Prostate gland (tissue), 2 donors: Measurements from ENCODE around the gene MEAK7. TPM values are rescaled to one million over a fixed set of nuclear protein-coding genes. Genes with fewer than 3 reads are reported as not detected.

ENCODE experiments used
- DNase-seq: peaks from one replicate; pipeline ENCODE4 v3.0.0-alpha.2; 2019; ENCODE audit warnings: low spot score
- H3K27ac ChIP-seq, 2 donors: fragments of 200-600 bp; sonication (generic); 2 replicates each; pipeline ENCODE4 v1.5.1; 2017 to 2019
- H3K27me3 ChIP-seq: fragments of 200-600 bp; sonication (generic); replicated peaks from 2 replicates; pipeline ENCODE4 v1.5.1; 2019; ENCODE audit not compliant: insufficient read depth
- H3K36me3 ChIP-seq, 2 donors: fragments of 200-600 bp; sonication (generic); 1 replicate in 1 of 2; 2 replicates in 1 of 2; pipeline versions ENCODE4 v1.5.1 to v1.8.1; 2017 to 2019
- H3K4me1 ChIP-seq: fragments of 200-600 bp; sonication (generic); replicated peaks from 2 replicates; pipeline ENCODE4 v1.5.1; 2019
- H3K4me3 ChIP-seq, 2 donors: fragments of 200-600 bp; sonication (generic); 2 replicates each; pipeline ENCODE4 v1.5.1; 2017 to 2019
- H3K9me3 ChIP-seq: fragments of 200-600 bp; sonication (generic); 2 replicates; pipeline ENCODE4 v1.5.1; 2017
- CTCF ChIP-seq, 4 experiments: fragments of 200-600 bp in 2 of 4; fragments of 450-650 bp in 2 of 4; sonication (generic) in 2 of 4; IDR thresholded peaks; 1 replicate in 3 of 4; 2 replicates in 1 of 4; pipeline ENCODE4 v1.5.1; 2016 to 2019; ENCODE audit warnings: antibody characterized with exemption in 4 of 4, mild to moderate bottlenecking in 2 of 4, moderate library complexity in 2 of 4
- POLR2A ChIP-seq: fragments of 450-650 bp; IDR thresholded peaks from one replicate; pipeline ENCODE4 v1.6.1; 2016; ENCODE audit warnings: antibody characterized with exemption, mild to moderate bottlenecking
- POLR2AphosphoS5 ChIP-seq: sonication (generic); formaldehyde crosslinking; IDR thresholded peaks from one replicate; pipeline ENCODE4 v1.6.1; 2017; ENCODE audit warnings: antibody characterized with exemption
- WGBS: methylation state at CpG from one replicate; pipeline ENCODE4 v1.1.5; 2018; 5-methylcytosine and 5-hydroxymethylcytosine counted together
- intact Hi-C: fragments of 100-400 bp; cut with DNase I; formaldehyde crosslinking; loops from one replicate; pipeline ENCODE4 v1.14.2; 2022
- total RNA-seq, 2 donors: library from RNA; depleted of rRNA; stranded (reverse); fragments of >200 nt; gene quantifications; one replicate each; pipeline ENCODE4 v1.1.0, GENCODE V29; 2016

MEAK7 gene
- total RNA-seq, 2 donors from 2014 or later, result 12.4 to 13.7 TPM

GRCh38 chr16:84548971-84549844, 44.7 kb upstream of the MEAK7 start:
- TF ChIP-seq CTCF (IDR thresholded peaks at IDR 0.05) (no peak), POLR2A (no peak), POLR2AphosphoS5 (peak; percentile 14)
- peak overlapping the region in 1 of 2 donors; percentile 30 for H3K27ac ChIP-seq
- intact Hi-C loops, result no loop called here

GRCh38 chr16:84548508-84548907, 44.0 kb upstream of the MEAK7 start:
- DNase-seq, result no peak
- Histone ChIP-seq H3K27ac (no peak overlapping the region), H3K9me3 (no peaks in the 10 kb centered on the region), H3K36me3 (no peaks in the 10 kb centered on the region), H3K27me3 (no peaks in the 10 kb centered on the region), H3K4me3 (no peak overlapping the region), H3K4me1 (no peaks in the 10 kb centered on the region)
- TF ChIP-seq CTCF (IDR thresholded peaks at IDR 0.05) (no peak), POLR2AphosphoS5 (no peak), POLR2A (no peak)
- intact Hi-C loops, result no loop called here
- 84% methylated on average over 8 of the region's 8 CpGs for WGBS

More at GRCh38 chr16:84548971-84549844, 44.7 kb upstream of the MEAK7 start:
- H3K4me3 ChIP-seq, result no peak overlapping the region
- H3K9me3 ChIP-seq, result no peaks in the 10 kb centered on the region
- no peaks in the 10 kb centered on the region for H3K4me1 ChIP-seq
- no peaks in the 10 kb centered on the region for H3K27me3 ChIP-seq
- no peaks in the 10 kb centered on the region for H3K36me3 ChIP-seq
- WGBS, result 55% methylated on average over 25 of the region's 25 CpGs
- no peak for DNase-seq

- H3K27ac ChIP-seq, result no peak overlapping the region
- intact Hi-C loops, result no loop called here
- no peak for TF ChIP-seq POLR2AphosphoS5
- TF ChIP-seq POLR2A, result no peak
- no peak for TF ChIP-seq CTCF (IDR thresholded peaks at IDR 0.05)
- H3K9me3 ChIP-seq, result no peaks in the 10 kb centered on the region
- no peaks in the 10 kb centered on the region for H3K4me1 ChIP-seq
- H3K27me3 ChIP-seq, result no peaks in the 10 kb centered on the region
- no peak for DNase-seq
- WGBS, result 91% methylated on average over 12 of the region's 12 CpGs
- no peaks in the 10 kb centered on the region for H3K36me3 ChIP-seq
- no peak overlapping the region for H3K4me3 ChIP-seq
Observed at GRCh38 chr16:84547546-84548061, 43.1 kb upstream of the MEAK7 start.

- DNase-seq, result no peak
- Histone ChIP-seq H3K27ac (no peak overlapping the region), H3K36me3 (no peaks in the 10 kb centered on the region), H3K9me3 (no peaks in the 10 kb centered on the region), H3K4me1 (no peaks in the 10 kb centered on the region), H3K4me3 (no peak overlapping the region), H3K27me3 (no peaks in the 10 kb centered on the region)
- intact Hi-C loops, result no loop called here
- WGBS, result 89% methylated on average over 22 of the region's 22 CpGs
- no peak for TF ChIP-seq POLR2A
- TF ChIP-seq POLR2AphosphoS5, result no peak
- TF ChIP-seq CTCF (IDR thresholded peaks at IDR 0.05), result no peak
Observed at GRCh38 chr16:84546669-84547545, 42.4 kb upstream of the MEAK7 start.
